Activated T-helper 1 cell treated with Interleukin-2 at 50 U/mL for 16 hours (primary cell): ENCODE data around the gene CDH23.

Experiments
- DNase-seq: peaks from one replicate; pipeline ENCODE4 v3.0.0-alpha.2; 2020; ENCODE audit warnings: low read depth

Gene CDH23

GRCh38 chr10:71467161-71467560, 70.4 kb downstream of the CDH23 start:
- no peak for DNase-seq

GRCh38 chr10:71467569-71468362, 71.0 kb downstream of the CDH23 start:
- no peak for DNase-seq

GRCh38 chr10:71468363-71469094, 71.8 kb downstream of the CDH23 start:
- no peak for DNase-seq

- DNase-seq = no peak
Observed at GRCh38 chr10:71471006-71471405, 74.3 kb downstream of the CDH23 start.

GRCh38 chr10:71471957-71472365, 75.2 kb downstream of the CDH23 start:
- DNase-seq = no peak

- DNase-seq = no peak
Observed at GRCh38 chr10:71472466-71472865, 75.7 kb downstream of the CDH23 start.

- DNase-seq = no peak
Observed at GRCh38 chr10:71472912-71473311, 76.2 kb downstream of the CDH23 start.

GRCh38 chr10:71473671-71474599, 77.2 kb downstream of the CDH23 start:
- DNase-seq = no peak

GRCh38 chr10:71474702-71475242, 78.1 kb downstream of the CDH23 start:
- DNase-seq = no peak

- no peak for DNase-seq
Observed at GRCh38 chr10:71475243-71475871, 78.6 kb downstream of the CDH23 start.

- DNase-seq = no peak
Observed at GRCh38 chr10:71476228-71477011, 79.7 kb downstream of the CDH23 start.

- no peak for DNase-seq
Observed at GRCh38 chr10:71478173-71478572, 81.5 kb downstream of the CDH23 start.

GRCh38 chr10:71478813-71479365, 82.2 kb downstream of the CDH23 start:
- no peak for DNase-seq

GRCh38 chr10:71479831-71480230, 83.1 kb downstream of the CDH23 start:
- no peak for DNase-seq

- DNase-seq = no peak
Observed at GRCh38 chr10:71480662-71481061, 83.9 kb downstream of the CDH23 start.

GRCh38 chr10:71481746-71482410, 85.2 kb downstream of the CDH23 start:
- no peak for DNase-seq

GRCh38 chr10:71482620-71483019, 85.9 kb downstream of the CDH23 start:
- DNase-seq = no peak

GRCh38 chr10:71483135-71483534, 86.4 kb downstream of the CDH23 start:
- DNase-seq = no peak

- no peak for DNase-seq
Observed at GRCh38 chr10:71483885-71484751, 87.4 kb downstream of the CDH23 start.
